Endothelial cell (in vitro differentiated cells): ENCODE data around the gene ZIC5. TPM values are rescaled to one million over a fixed set of nuclear protein-coding genes. Genes with fewer than 3 reads are reported as not detected.

Source experiments
- DNase-seq: peaks from one replicate; pipeline ENCODE4 v3.0.0; 2021; ENCODE audit warnings: low spot score
- H3K27ac Mint-ChIP-seq: one replicate; pipeline ENCODE4 v1.8.0; 2021; ENCODE audit warnings: mixed read lengths, inconsistent platforms; ENCODE audit not compliant: unreplicated experiment
- H3K27me3 Mint-ChIP-seq: one replicate; pipeline ENCODE4 v1.8.0; 2021; ENCODE audit warnings: mild to moderate bottlenecking, moderate library complexity, mixed read lengths, inconsistent platforms; ENCODE audit not compliant: unreplicated experiment
- H3K36me3 Mint-ChIP-seq: one replicate; pipeline ENCODE4 v1.8.0; 2021; ENCODE audit warnings: mild to moderate bottlenecking, low read depth, mixed read lengths, inconsistent platforms; ENCODE audit not compliant: unreplicated experiment
- H3K4me1 Mint-ChIP-seq: one replicate; pipeline ENCODE4 v1.8.0; 2021; ENCODE audit warnings: mild to moderate bottlenecking, mixed read lengths, inconsistent platforms; ENCODE audit not compliant: unreplicated experiment
- H3K4me3 Mint-ChIP-seq: one replicate; pipeline ENCODE4 v1.8.0; 2021; ENCODE audit warnings: mild to moderate bottlenecking, mixed read lengths, inconsistent platforms; ENCODE audit not compliant: unreplicated experiment
- H3K9me3 Mint-ChIP-seq: one replicate; pipeline ENCODE4 v1.8.0; 2021; ENCODE audit warnings: mixed read lengths, inconsistent platforms; ENCODE audit not compliant: unreplicated experiment
- CTCF ChIP-seq: fragments of 200-600 bp; sonication (generic); IDR thresholded peaks from one replicate; pipeline ENCODE4 v1.5.0; 2021; ENCODE audit warnings: antibody characterized with exemption; ENCODE audit not compliant: unreplicated experiment
- total RNA-seq: library from RNA; stranded (reverse); fragmentation: NEBNext Ultra II Directional; extraction: Animal tissue kit (Norgen Biotek cat#: 25700); gene quantifications from one replicate; pipeline ENCODE4 v1.2.1, GENCODE V29; 2021; ENCODE audit not compliant: unreplicated experiment

The ZIC5 gene
- total RNA-seq, 1 donor from 2014 or later: 0.10 TPM

- peaks cover 28% of the 10 kb centered on the region for H3K4me1 Mint-ChIP-seq
- TF ChIP-seq CTCF: no peak
- H3K27me3 Mint-ChIP-seq: peaks cover 32% of the 10 kb centered on the region
- no peaks in the 10 kb centered on the region for H3K9me3 Mint-ChIP-seq
- peak overlapping the region; percentile 75 for H3K27ac Mint-ChIP-seq
- peak overlapping the region; percentile 92 for H3K4me3 Mint-ChIP-seq
- peak; percentile 58 for DNase-seq
- H3K36me3 Mint-ChIP-seq: no peaks in the 10 kb centered on the region
Measured at GRCh38 chr13:99968521-99969452, 2.8 kb downstream of the ZIC5 start.

- TF ChIP-seq CTCF: no peak
- peak; percentile 18 for DNase-seq
- Mint-ChIP-seq H3K36me3 (no peaks in the 10 kb centered on the region), H3K4me3 (peak overlapping the region; percentile 81), H3K27ac (no peak overlapping the region), H3K9me3 (no peaks in the 10 kb centered on the region), H3K4me1 (peaks cover 28% of the 10 kb centered on the region), H3K27me3 (peaks cover 27% of the 10 kb centered on the region)
Measured at GRCh38 chr13:99967869-99968520, 3.6 kb downstream of the ZIC5 start.

- H3K27ac Mint-ChIP-seq: peak overlapping the region; percentile 11
- H3K4me1 Mint-ChIP-seq: peaks cover 28% of the 10 kb centered on the region
- no peak for DNase-seq
- H3K27me3 Mint-ChIP-seq: peaks cover 22% of the 10 kb centered on the region
- no peaks in the 10 kb centered on the region for H3K9me3 Mint-ChIP-seq
- H3K36me3 Mint-ChIP-seq: no peaks in the 10 kb centered on the region
- TF ChIP-seq CTCF: no peak
- peak overlapping the region; percentile 81 for H3K4me3 Mint-ChIP-seq
Measured at GRCh38 chr13:99967498-99967868, 4.1 kb downstream of the ZIC5 start.

GRCh38 chr13:99966064-99966805, 5.3 kb downstream of the ZIC5 start:
- TF ChIP-seq CTCF: no peak
- no peak overlapping the region for H3K4me3 Mint-ChIP-seq
- H3K27ac Mint-ChIP-seq: no peak overlapping the region
- DNase-seq: no peak
- no peaks in the 10 kb centered on the region for H3K36me3 Mint-ChIP-seq
- peaks cover 26% of the 10 kb centered on the region for H3K4me1 Mint-ChIP-seq
- peaks cover 16% of the 10 kb centered on the region for H3K27me3 Mint-ChIP-seq
- no peaks in the 10 kb centered on the region for H3K9me3 Mint-ChIP-seq
